K562 (cell line): ENCODE results near the gene STX11. TPM values are rescaled to one million over a fixed set of nuclear protein-coding genes. Genes with fewer than 3 reads are reported as not detected.

Experiments
- ATAC-seq: fragments of 200-7000 bp; cut with Tn5 transposase; 3 replicates; pipeline ENCODE4 v1.9.1; 2020; ENCODE audit warnings: moderate library complexity
- BruUV-seq: library from RNA; stranded (reverse); fragments of 400-500 nt; replicated peaks from 2 replicates; lab custom pipeline; 2021; lab: Mats Ljungman, UMichigan
- CTCF ChIA-PET: fragments of 300-600 bp; formaldehyde crosslinking; extraction: SDS; loops from one replicate; lab custom pipeline; 2021; ENCODE audit warnings: low intra/inter-chr PET ratio; lab: Yijun Ruan, JAX
- POLR2A ChIA-PET: fragments of 300-600, 350-650 bp; sonication (Branson Sonifier 250); formaldehyde crosslinking; extraction: SDS; loops from one replicate; lab custom pipeline; 2021; ENCODE audit warnings: antibody characterized with exemption, inconsistent platforms; lab: Yijun Ruan, JAX
- DNase-seq, 4 experiments: peaks; one replicate each; pipeline versions ENCODE4 v3.0.0 to v3.0.0-alpha.2; 2011 to 2018; ENCODE audit warnings: low spot score in 3 of 4, mixed read lengths in 3 of 4; ENCODE audit errors: extremely low read depth in 1 of 4
- FAIRE-seq: peaks from 2 replicates; lab custom pipeline; 2011; peaks lifted over from hg19 to GRCh38; lab: Jason Lieb, UNC
- H2AFZ ChIP-seq: 2 replicates; pipeline ENCODE4 v1.6.0; 2011; ENCODE audit warnings: low read depth, low read length, control low read depth, inconsistent platforms
- H3K27ac ChIP-seq: fragments of 200-600 bp; 3 replicates; pipeline ENCODE4 v1.8.0; 2011; ENCODE audit warnings: low read depth, mild to moderate bottlenecking, control low read depth, inconsistent platforms, low read length, moderate library complexity, mixed read lengths; ENCODE audit errors: extremely low read depth
- H3K27me3 ChIP-seq, 2 experiments: fragments of 300-600 bp in 1 of 2; 2 replicates in 1 of 2; 3 replicates in 1 of 2; pipeline versions ENCODE4 v1.6.0 to v1.8.0; 2011; ENCODE audit warnings: inconsistent platforms in 2 of 2, low read length in 2 of 2, mild to moderate bottlenecking in 1 of 2, mixed read lengths in 1 of 2, moderate library complexity in 1 of 2; ENCODE audit not compliant: control insufficient read depth in 2 of 2, insufficient read depth in 2 of 2
- H3K36me3 ChIP-seq: fragments of 300-600 bp; 3 replicates; pipeline ENCODE4 v1.8.0; 2011; ENCODE audit warnings: mild to moderate bottlenecking, low read length, inconsistent platforms; ENCODE audit not compliant: control insufficient read depth, insufficient read depth
- H3K4me1 ChIP-seq, 2 experiments: fragments of 200-600 bp in 1 of 2; replicated peaks in 1 of 2; 2 replicates in 1 of 2; 3 replicates in 1 of 2; pipeline versions ENCODE4 v1.5.1 to v1.8.0; 2011; ENCODE audit warnings: inconsistent platforms in 2 of 2, low read length in 2 of 2, mild to moderate bottlenecking in 1 of 2, mixed read lengths in 1 of 2, moderate library complexity in 1 of 2; ENCODE audit not compliant: control insufficient read depth in 2 of 2, insufficient read depth in 2 of 2
- H3K4me2 ChIP-seq: 2 replicates; pipeline ENCODE4 v1.6.1; 2011; ENCODE audit warnings: low read length, control low read depth, inconsistent platforms, mixed read lengths; ENCODE audit not compliant: insufficient read depth
- H3K4me3 ChIP-seq: fragments of 200-600 bp; sonication (generic), shearing (Covaris generic); 2 replicates; pipeline ENCODE4 v1.5.1; 2016; ENCODE audit warnings: control low read depth, inconsistent platforms
- H3K79me2 ChIP-seq: fragments of 200-600 bp; 3 replicates; pipeline ENCODE4 v1.8.0; 2011; ENCODE audit warnings: low read length, inconsistent platforms; ENCODE audit not compliant: control insufficient read depth, insufficient read depth
- H3K9ac ChIP-seq, 2 experiments: 2 replicates each; pipeline versions ENCODE4 v1.6.0 to v1.6.1; 2011; ENCODE audit warnings: low read depth in 2 of 2, low read length in 2 of 2, control low read depth in 1 of 2, inconsistent platforms in 1 of 2, mild to moderate bottlenecking in 1 of 2, mixed read lengths in 1 of 2; ENCODE audit not compliant: insufficient read depth in 1 of 2
- H3K9me1 ChIP-seq: one replicate; pipeline ENCODE4 v1.6.0; 2011; ENCODE audit warnings: inconsistent platforms, mild to moderate bottlenecking, low read length, moderate library complexity; ENCODE audit not compliant: control insufficient read depth, insufficient read depth
- H3K9me3 ChIP-seq: replicated peaks from 2 replicates; pipeline ENCODE4 v1.5.1; 2011; ENCODE audit warnings: low read depth, low read length, inconsistent platforms; ENCODE audit not compliant: control insufficient read depth, insufficient read depth
- H4K20me1 ChIP-seq: replicated peaks from 2 replicates; pipeline ENCODE4 v1.6.1; 2011; ENCODE audit warnings: low read length, inconsistent platforms, mixed read lengths; ENCODE audit not compliant: control insufficient read depth, insufficient read depth
- NRF1 ChIP-seq, 2 experiments: fragments of 450-650 bp; IDR thresholded peaks in 1 of 2; conservative IDR thresholded peaks in 1 of 2; 2 replicates each; pipeline ENCODE4 v1.6.1; 2014; ENCODE audit warnings: mild to moderate bottlenecking in 2 of 2
- YY1 ChIP-seq, 3 experiments: IDR thresholded peaks; 2 replicates each; pipeline ENCODE4 v1.6.1; 2011; ENCODE audit warnings: low read length in 2 of 3, mild to moderate bottlenecking in 2 of 3, moderate library complexity in 2 of 3, borderline replicate concordance in 1 of 3, control low read depth in 1 of 3, low read depth in 1 of 3; ENCODE audit not compliant: insufficient read depth in 3 of 3, insufficient replicate concordance in 2 of 3, control insufficient read depth in 1 of 3, insufficient read length in 1 of 3; ENCODE audit errors: extremely low read depth in 1 of 3
- WGBS: fragments of 100-300 bp; shearing (Covaris generic); methylation state at CpG from one replicate; pipeline ENCODE4 v1.1.6; 2016; ENCODE audit warnings: low coverage, mixed read lengths; ENCODE audit not compliant: insufficient coverage; ENCODE audit errors: missing lambda C conversion rate; 5-methylcytosine and 5-hydroxymethylcytosine counted together
- in situ Hi-C: fragments of 300-500 bp; cut with MboI; formaldehyde crosslinking; loops from 4 replicates; pipeline ENCODE4 v1.15.0; 2018; ENCODE audit warnings: inconsistent platforms, mixed read lengths
- intact Hi-C: fragments of 100-400 bp; cut with micrococcal nuclease; formaldehyde crosslinking; loops from 2 replicates; pipeline ENCODE4 v1.14.2; 2022
- polyA plus RNA-seq, 8 experiments: library from polyadenylated mRNA; depleted of rRNA in 4 of 8; stranded (reverse) in 5 of 8; unstranded in 3 of 8; fragments of >200 nt; fragmentation: Nextera tagmentation in 2 of 8; fragmentation: Illumina TruSeq in 1 of 8; extraction: Ambion mirVana in 2 of 8; extraction: Trizol in 1 of 8; gene quantifications; 2 replicates each; pipeline versions ENCODE4 v1.2.1 to v1.2.3, GENCODE V29; 2011 to 2014; ENCODE audit warnings: inconsistent platforms in 1 of 8, missing spikeins in 1 of 8
- total RNA-seq, 7 experiments: library from RNA; depleted of rRNA in 6 of 7; stranded (reverse); fragments of >200 nt in 6 of 7; fragmentation: Illumina TruSeq in 2 of 7; extraction: Trizol in 2 of 7; gene quantifications; 2 replicates each; pipeline versions ENCODE4 v1.2.1 to v1.2.3, GENCODE V29; 2011 to 2021; ENCODE audit warnings: low replicate concordance in 1 of 7

STX11 gene
- total and polyA plus RNA-seq, 9 of the 15 experiments (the other 6 are each of a cell fraction or from before 2014, with no cell fraction given) = 0.06 to 0.73 (median 0.40) TPM

GRCh38 chr6:144214029-144214428 lies 63.7 kb downstream of the STX11 start:
- no peak overlapping the region for H3K4me3 ChIP-seq
- H3K79me2 ChIP-seq = no peaks in the 10 kb centered on the region
- no peaks in the 10 kb centered on the region; the same call in 1 of the 2 replicates for H3K9me3 ChIP-seq
- no peaks in the 10 kb centered on the region for H3K9me1 ChIP-seq
- WGBS = 66% methylated on average over 2 of the region's 2 CpGs
- H3K9ac ChIP-seq = no peak overlapping the region
- H3K27ac ChIP-seq = no peak overlapping the region
- CTCF ChIA-PET = no interaction called here
- intact Hi-C loops (no loop called here), in situ Hi-C loops (no loop called here)
- H2AFZ ChIP-seq = no peak overlapping the region
- no peak for DNase-seq
- H3K27me3 ChIP-seq = peaks cover 0 to 13% of the 10 kb centered on the region in 2 experiments; a peak in 3 of 5 replicates
- POLR2A ChIA-PET = interaction anchor here (1.8 kb wide), 1 partner anchor 118 kb away, joined by 4 read pairs; the partner anchor contains the start of gene SF3B5
- FAIRE-seq = no peak
- ATAC-seq = no peak
- no peaks in the 10 kb centered on the region for H3K36me3 ChIP-seq
- BruUV-seq = no TSS peak
- TF ChIP-seq YY1 (IDR thresholded peaks at IDR 0.05; ENCODE audit: borderline replicate concordance in 1 of 3, control insufficient read depth in 1 of 3, extremely low read depth in 1 of 3, insufficient read depth in 3 of 3, insufficient read length in 1 of 3, insufficient replicate concordance in 2 of 3, low read depth in 1 of 3, low read length in 2 of 3) = peak in 1 of 3 experiments; percentile 80
- no peak for TF ChIP-seq NRF1 (conservative IDR thresholded peaks at IDR 0.05 in 1 of 2, IDR thresholded peaks at IDR 0.05 in 1 of 2)
- peaks cover 14% of the 10 kb centered on the region in 2 experiments for H3K4me1 ChIP-seq
- H4K20me1 ChIP-seq = no peaks in the 10 kb centered on the region
- no peak overlapping the region for H3K4me2 ChIP-seq
